ENCODE measurements around the gene SYT7.

- TF ChIP-seq POLR2A (IDR thresholded peaks at IDR 0.05) (no peak), CTCF (IDR thresholded peaks at IDR 0.05 in 8 of 11, conservative IDR thresholded peaks at IDR 0.05 in 3 of 11) (no peak)
Measured at GRCh38 chr11:61603667-61604066, 22.8 kb upstream of the SYT7 start.

Measured in spleen (tissue), 7 donors.